MM.1S (cell line): ENCODE data around the gene PAK4.

Experiments used
- CTCF ChIP-seq: fragments of 300-600 bp; sonication (generic); IDR thresholded peaks from 2 replicates; pipeline ENCODE4 v1.5.1; 2016; ENCODE audit warnings: antibody characterized with exemption, low read length, mixed read lengths
- EZH2 ChIP-seq: fragments of 300-600 bp; sonication (generic); optimal IDR thresholded peaks from 2 replicates; pipeline ENCODE3; 2017; ENCODE audit warnings: low read depth, mild to moderate bottlenecking, antibody characterized with exemption, low read length, mixed read lengths

DNA sequence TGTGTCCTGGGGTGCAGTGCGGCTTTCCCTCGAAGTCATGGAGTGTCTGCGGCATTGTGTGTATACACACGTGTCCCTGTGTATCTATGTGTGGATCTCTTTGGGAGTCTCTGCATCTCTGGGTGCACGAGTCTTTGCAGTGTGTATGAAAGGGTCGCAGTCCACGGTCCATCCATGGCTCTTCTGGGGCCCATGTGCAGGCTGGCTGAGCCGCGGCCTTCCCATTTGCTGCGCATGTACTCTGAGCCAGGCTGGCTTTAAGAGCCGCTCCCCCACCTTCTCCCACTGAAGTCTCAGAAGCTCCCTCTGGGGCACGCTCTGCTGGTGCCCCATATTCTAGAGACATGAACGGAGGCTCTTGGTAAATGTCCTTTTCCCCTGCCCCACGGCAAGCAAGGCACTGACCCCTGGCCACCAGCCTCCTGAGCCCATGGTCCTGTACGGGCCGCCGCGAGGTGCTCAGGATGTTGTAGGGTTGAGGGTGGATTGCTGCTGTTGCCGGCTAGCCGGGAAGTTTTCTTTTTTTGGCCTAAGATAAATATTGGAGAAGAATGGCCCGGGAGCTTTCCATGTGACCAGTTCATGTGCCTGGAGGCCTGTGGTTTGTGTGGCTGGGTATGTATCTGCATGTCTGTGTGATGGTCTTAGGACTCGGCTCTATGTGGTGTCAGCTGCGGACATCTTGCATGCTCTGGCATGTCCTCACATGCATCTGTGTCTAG is 31.9 kb downstream of the PAK4 start:
- TF ChIP-seq CTCF = no peak
- TF ChIP-seq EZH2 = no peak
